ENCODE measurements around the gene CYP4F3.
"Not testable (repeated sequence)": the region's sequence is repeated elsewhere in the genome, so short reads cannot be mapped to it uniquely, and the experiment has no call there.

CYP4F3 gene

GRCh38 chr19:15671237-15671821, 30.6 kb downstream of the CYP4F3 start:
- DNase-seq, result no peak

GRCh38 chr19:15671891-15672579, 31.3 kb downstream of the CYP4F3 start:
- no peak for DNase-seq

GRCh38 chr19:15672580-15673175, 32.0 kb downstream of the CYP4F3 start, which contains the start of gene CYP4F12:
Gene CYP4F12, plus strand, starts transcription at chr19:15673087. Its CDS starts 443 bp downstream, at chr19:15673530.
- no peak for DNase-seq

GRCh38 chr19:15673176-15673654, 32.5 kb downstream of the CYP4F3 start:
- DNase-seq, result no peak

GRCh38 chr19:15675560-15675959, 34.9 kb downstream of the CYP4F3 start:
- DNase-seq, result no peak

- DNase-seq, result no peak
Observed at GRCh38 chr19:15679089-15679488, 38.4 kb downstream of the CYP4F3 start.

- DNase-seq, result not testable (repeated sequence)
Observed at GRCh38 chr19:15679865-15680264, 39.2 kb downstream of the CYP4F3 start.

GRCh38 chr19:15680478-15681322, 40.0 kb downstream of the CYP4F3 start:
- DNase-seq, result no peak

GRCh38 chr19:15683411-15683810, 42.7 kb downstream of the CYP4F3 start:
- DNase-seq, result no peak

GRCh38 chr19:15684828-15685227, 44.1 kb downstream of the CYP4F3 start:
- no peak for DNase-seq

GRCh38 chr19:15696654-15697194, 56.0 kb downstream of the CYP4F3 start:
- no peak for DNase-seq

- no peak for DNase-seq
Observed at GRCh38 chr19:15701757-15702533, 61.2 kb downstream of the CYP4F3 start.

GRCh38 chr19:15702534-15702930, 61.8 kb downstream of the CYP4F3 start:
- DNase-seq, result peak; percentile 24
